H1 (cell line): ENCODE data around the gene SPIRE1. TPM values are rescaled to one million over a fixed set of nuclear protein-coding genes. Genes with fewer than 3 reads are reported as not detected.

ENCODE experiments used
- BRCA1 ChIP-seq: IDR thresholded peaks from 2 replicates; pipeline ENCODE4 v1.6.1; 2012; ENCODE audit warnings: low read depth, low read length, improper control_type of control experiment
- CHD1 ChIP-seq: IDR thresholded peaks from 2 replicates; pipeline ENCODE4 v1.6.1; 2012; ENCODE audit warnings: low read depth, low read length, improper control_type of control experiment
- CHD7 ChIP-seq: fragments of 300-600 bp; sonication (generic); IDR thresholded peaks from 2 replicates; pipeline ENCODE4 v1.7.1; 2012; ENCODE audit warnings: low read length, moderate library complexity, mild to moderate bottlenecking, inconsistent platforms; ENCODE audit not compliant: insufficient replicate concordance
- HDAC2 ChIP-seq, 2 experiments: fragments of 300-600 bp in 1 of 2; sonication (generic) in 1 of 2; IDR thresholded peaks; 2 replicates each; pipeline ENCODE4 v1.6.1; 2011 to 2012; ENCODE audit warnings: low read depth in 2 of 2, low read length in 2 of 2, mild to moderate bottlenecking in 2 of 2, moderate library complexity in 2 of 2, borderline replicate concordance in 1 of 2, inconsistent platforms in 1 of 2
- HDAC6 ChIP-seq: IDR thresholded peaks from one replicate; pipeline ENCODE4 v1.7.1; 2012; ENCODE audit warnings: low read depth, mild to moderate bottlenecking, inconsistent platforms, low read length, moderate library complexity
- JUND ChIP-seq: IDR thresholded peaks from 2 replicates; pipeline ENCODE4 v1.6.1; 2011; ENCODE audit warnings: mild to moderate bottlenecking, improper control_type of control experiment, low read length
- RFX5 ChIP-seq: IDR thresholded peaks from 2 replicates; pipeline ENCODE4 v1.6.1; 2011; ENCODE audit warnings: low read depth, low read length, improper control_type of control experiment, borderline replicate concordance
- SAP30 ChIP-seq: fragments of 300-600 bp; sonication (generic); IDR thresholded peaks from 2 replicates; pipeline ENCODE4 v1.7.1; 2012; ENCODE audit warnings: low read length, moderate library complexity, mild to moderate bottlenecking, inconsistent platforms; ENCODE audit not compliant: insufficient read depth, insufficient replicate concordance
- SIRT6 ChIP-seq: IDR thresholded peaks from one replicate; pipeline ENCODE4 v1.7.1; 2012; ENCODE audit warnings: low read length, inconsistent platforms
- SP4 ChIP-seq: IDR thresholded peaks from 2 replicates; pipeline ENCODE4 v1.6.1; 2012; ENCODE audit warnings: low read length, inconsistent platforms
- TAF1 ChIP-seq: IDR thresholded peaks from 2 replicates; pipeline ENCODE4 v1.6.1; 2011; ENCODE audit warnings: mild to moderate bottlenecking, low read depth, low read length
- polyA plus RNA-seq, 7 experiments: library from polyadenylated mRNA; depleted of rRNA in 3 of 7; stranded (reverse) in 5 of 7; unstranded in 2 of 7; fragments of >200 nt in 5 of 7; fragments of 200-250 nt in 2 of 7; gene quantifications; 1 replicate in 5 of 7; 2 replicates in 1 of 7; 4 replicates in 1 of 7; pipeline versions ENCODE4 v1.2.1 to v1.2.3, GENCODE V29; 2011 to 2013; ENCODE audit warnings: missing spikeins in 2 of 7, mixed read lengths in 2 of 7
- total RNA-seq: library from RNA; stranded (reverse); fragmentation: NEBNext Ultra II Directional; extraction: Animal tissue kit (Norgen Biotek cat#: 25700); gene quantifications from 2 replicates; pipeline ENCODE4 v1.2.1, GENCODE V29; 2021
- TF ChIP-seq, protein P1 (sequence below): IDR thresholded peaks from 2 replicates; pipeline ENCODE4 v1.6.1; 2011; ENCODE audit warnings: low read depth, mild to moderate bottlenecking, low read length; ENCODE audit not compliant: insufficient read depth

Gene SPIRE1
- total and polyA plus RNA-seq, 2 of the 8 experiments (the other 6 are each of a cell fraction or from before 2014, with no cell fraction given), result 6.0 to 21.5 TPM

- TF ChIP-seq CHD7 (no peak), SAP30 (no peak), SIRT6 (no peak), HDAC6 (no peak), JUND (no peak), BRCA1 (no peak), SP4 (no peak), TAF1 (no peak), HDAC2 (IDR thresholded peaks at IDR 0.05; ENCODE audit: borderline replicate concordance in 1 of 2, low read depth in 2 of 2, low read length in 2 of 2) (no peak), CHD1 (no peak), RFX5 (no peak)
- TF ChIP-seq, protein P1, sequence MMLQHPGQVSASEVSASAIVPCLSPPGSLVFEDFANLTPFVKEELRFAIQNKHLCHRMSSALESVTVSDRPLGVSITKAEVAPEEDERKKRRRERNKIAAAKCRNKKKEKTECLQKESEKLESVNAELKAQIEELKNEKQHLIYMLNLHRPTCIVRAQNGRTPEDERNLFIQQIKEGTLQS, result no peak
Observed at GRCh38 chr18:12431561-12431960, 226.3 kb downstream of the SPIRE1 start (continued).
